H1 (cell line): Measurements from ENCODE around the gene SH3BP2. TPM values are rescaled to one million over a fixed set of nuclear protein-coding genes. Genes with fewer than 3 reads are reported as not detected.

Experiments used
- CTCF ChIA-PET: fragments of 300-600 bp; sonication (Branson Sonifier 250); formaldehyde crosslinking; loops from one replicate; lab custom pipeline; 2021; ENCODE audit not compliant: partially characterized antibody; lab: Charles Lee
- POLR2A ChIA-PET: fragments of 300-600 bp; sonication (Branson Sonifier 250); formaldehyde crosslinking; loops from one replicate; lab custom pipeline; 2021; ENCODE audit warnings: inconsistent platforms; ENCODE audit not compliant: partially characterized antibody; lab: Charles Lee
- DNase-seq, 2 experiments: peaks; one replicate each; pipeline versions ENCODE4 v3.0.0 to v3.0.0-alpha.2; 2010 to 2022; ENCODE audit warnings: low spot score in 2 of 2, low read depth in 1 of 2, mixed read lengths in 1 of 2
- FAIRE-seq: peaks from 2 replicates; lab custom pipeline; 2011; peaks lifted over from hg19 to GRCh38; lab: Jason Lieb, UNC
- H2AFZ ChIP-seq: 2 replicates; pipeline ENCODE4 v1.8.1; 2012; ENCODE audit warnings: low read length, inconsistent platforms
- H2AK5ac ChIP-seq: 2 replicates; pipeline ENCODE4 v1.6.1; 2013; ENCODE audit warnings: low read depth, low read length
- H2BK120ac ChIP-seq: replicated peaks from 2 replicates; pipeline ENCODE3; 2013; ENCODE audit warnings: low read depth, low read length, inconsistent platforms
- H2BK12ac ChIP-seq: 2 replicates; pipeline ENCODE4 v1.6.1; 2013; ENCODE audit warnings: low read depth, low read length
- H2BK15ac ChIP-seq: 2 replicates; pipeline ENCODE4 v1.6.1; 2013; ENCODE audit warnings: low read length
- H2BK20ac ChIP-seq: 2 replicates; pipeline ENCODE4 v1.6.1; 2013; ENCODE audit warnings: low read length
- H2BK5ac ChIP-seq: 2 replicates; pipeline ENCODE4 v1.6.1; 2013; ENCODE audit warnings: low read depth, low read length
- H3K14ac ChIP-seq: 2 replicates; pipeline ENCODE4 v1.6.1; 2013; ENCODE audit warnings: inconsistent platforms; ENCODE audit not compliant: insufficient read length
- H3K18ac ChIP-seq: 2 replicates; pipeline ENCODE4 v1.6.1; 2013; ENCODE audit warnings: low read length; ENCODE audit errors: extremely low read depth
- H3K23ac ChIP-seq: 2 replicates; pipeline ENCODE4 v1.6.1; 2013; ENCODE audit warnings: inconsistent platforms; ENCODE audit not compliant: insufficient read length
- H3K23me2 ChIP-seq: 2 replicates; pipeline ENCODE4 v1.6.1; 2013; ENCODE audit warnings: low read depth, low read length
- H3K27ac ChIP-seq: 2 replicates; pipeline ENCODE4 v1.6.1; 2011; ENCODE audit warnings: low read depth, low read length, inconsistent platforms
- H3K27me3 ChIP-seq, 4 experiments: replicated peaks in 1 of 4; 1 replicate in 1 of 4; 2 replicates in 3 of 4; pipeline versions ENCODE4 v1.6.1 to v1.8.1; 2011 to 2013; ENCODE audit warnings: low read length in 3 of 4, mild to moderate bottlenecking in 3 of 4, inconsistent platforms in 2 of 4, mixed read lengths in 2 of 4, moderate library complexity in 1 of 4; ENCODE audit not compliant: control insufficient read depth in 3 of 4, insufficient read depth in 3 of 4; ENCODE audit errors: extremely low read depth in 1 of 4
- H3K36me3 ChIP-seq, 4 experiments: 2 replicates each; pipeline versions ENCODE4 v1.6.1 to v1.8.1; 2011 to 2013; ENCODE audit warnings: mild to moderate bottlenecking in 4 of 4, low read length in 3 of 4, moderate library complexity in 2 of 4, control low read depth in 1 of 4, inconsistent platforms in 1 of 4; ENCODE audit not compliant: insufficient read depth in 4 of 4, control insufficient read depth in 2 of 4
- H3K4ac ChIP-seq: replicated peaks from 2 replicates; pipeline ENCODE3; 2013; ENCODE audit warnings: low read length, low read depth, mixed read lengths, inconsistent platforms; ENCODE audit not compliant: insufficient read length
- H3K4me1 ChIP-seq, 4 experiments: replicated peaks in 1 of 4; 1 replicate in 1 of 4; 2 replicates in 3 of 4; pipeline versions ENCODE4 v1.6.1 to v1.8.1; 2011 to 2013; ENCODE audit warnings: low read length in 3 of 4, inconsistent platforms in 2 of 4, mixed read lengths in 1 of 4; ENCODE audit not compliant: insufficient read depth in 4 of 4, control insufficient read depth in 3 of 4
- H3K4me2 ChIP-seq, 2 experiments: 2 replicates each; pipeline versions ENCODE4 v1.6.1 to v1.8.1; 2011 to 2013; ENCODE audit warnings: low read depth in 2 of 2, low read length in 2 of 2, control low read depth in 1 of 2, inconsistent platforms in 1 of 2, mild to moderate bottlenecking in 1 of 2; ENCODE audit not compliant: insufficient read depth in 1 of 2
- H3K4me3 ChIP-seq, 4 experiments: fragments of 200-600, 300-600 bp in 1 of 4; sonication (generic), shearing (Covaris generic), sonication (Bioruptor Twin) in 1 of 4; 2 replicates each; pipeline versions ENCODE4 v1.5.1 to v1.8.1; 2011 to 2016; ENCODE audit warnings: low read length in 4 of 4, low read depth in 3 of 4, control low read depth in 2 of 4, inconsistent platforms in 2 of 4, mild to moderate bottlenecking in 2 of 4, mixed read lengths in 1 of 4, moderate library complexity in 1 of 4; ENCODE audit not compliant: insufficient read depth in 2 of 4; ENCODE audit errors: extremely low read depth in 1 of 4
- H3K56ac ChIP-seq: replicated peaks from 2 replicates; pipeline ENCODE3; 2013; ENCODE audit warnings: low read depth, mild to moderate bottlenecking, mixed read lengths, low read length, inconsistent platforms; ENCODE audit not compliant: insufficient read length
- H3K79me1 ChIP-seq: 2 replicates; pipeline ENCODE4 v1.6.1; 2013; ENCODE audit warnings: low read depth, low read length, control low read depth
- H3K79me2 ChIP-seq, 2 experiments: 2 replicates each; pipeline versions ENCODE4 v1.6.1 to v1.8.1; 2012 to 2013; ENCODE audit warnings: low read length in 2 of 2, mild to moderate bottlenecking in 2 of 2, inconsistent platforms in 1 of 2; ENCODE audit not compliant: insufficient read depth in 2 of 2, control insufficient read depth in 1 of 2
- H3K9ac ChIP-seq, 4 experiments: replicated peaks in 1 of 4; 1 replicate in 1 of 4; 2 replicates in 3 of 4; pipeline versions ENCODE4 v1.6.1 to v1.8.1; 2011 to 2013; ENCODE audit warnings: low read depth in 3 of 4, low read length in 3 of 4, control low read depth in 2 of 4, mild to moderate bottlenecking in 2 of 4, moderate library complexity in 2 of 4, inconsistent platforms in 1 of 4; ENCODE audit errors: extremely low read depth in 1 of 4
- H3K9me3 ChIP-seq, 2 experiments: 2 replicates each; pipeline versions ENCODE4 v1.6.1 to v1.8.1; 2012 to 2013; ENCODE audit warnings: mild to moderate bottlenecking in 2 of 2, moderate library complexity in 2 of 2, control low read depth in 1 of 2, inconsistent platforms in 1 of 2, low read depth in 1 of 2, low read length in 1 of 2, mixed read lengths in 1 of 2; ENCODE audit not compliant: insufficient read depth in 2 of 2
- H4K20me1 ChIP-seq, 2 experiments: replicated peaks in 1 of 2; 2 replicates each; pipeline versions ENCODE3 to v1.8.1; 2011 to 2013; ENCODE audit warnings: inconsistent platforms in 2 of 2, low read length in 2 of 2, mild to moderate bottlenecking in 1 of 2; ENCODE audit not compliant: insufficient read depth in 2 of 2, control insufficient read depth in 1 of 2
- H4K5ac ChIP-seq: 2 replicates; pipeline ENCODE4 v1.6.1; 2013; ENCODE audit warnings: low read length, low read depth, mixed read lengths, inconsistent platforms; ENCODE audit not compliant: insufficient read length
- H4K8ac ChIP-seq: 2 replicates; pipeline ENCODE4 v1.8.0; 2013; ENCODE audit warnings: mild to moderate bottlenecking, moderate library complexity, low read length, inconsistent platforms; ENCODE audit not compliant: insufficient read depth; ENCODE audit errors: extremely low read depth
- H4K91ac ChIP-seq: replicated peaks from 2 replicates; pipeline ENCODE3; 2013; ENCODE audit warnings: low read length, mixed read lengths, inconsistent platforms; ENCODE audit not compliant: insufficient read length
- CBX5 ChIP-seq: fragments of 300-800, 300-1000 bp; sonication (generic); IDR thresholded peaks from 2 replicates; pipeline ENCODE4 v1.7.1; 2016; ENCODE audit warnings: antibody characterized with exemption, low read length, low read depth
- PHF8 ChIP-seq: fragments of 200-600 bp; sonication (generic); conservative IDR thresholded peaks from 2 replicates; pipeline ENCODE4 v1.7.1; 2012; ENCODE audit warnings: low read depth, mild to moderate bottlenecking, inconsistent platforms, low read length, moderate library complexity
- RAD21 ChIP-seq, 2 experiments: IDR thresholded peaks in 1 of 2; conservative IDR thresholded peaks in 1 of 2; 2 replicates each; pipeline ENCODE4 v1.6.1; 2011; ENCODE audit warnings: low read depth in 2 of 2, low read length in 2 of 2, improper control_type of control experiment in 1 of 2, inconsistent platforms in 1 of 2, mild to moderate bottlenecking in 1 of 2, moderate library complexity in 1 of 2
- RNF2 ChIP-seq: fragments of 200-900, 300-1000 bp; sonication (generic); IDR thresholded peaks from 2 replicates; pipeline ENCODE4 v1.7.1; 2016; ENCODE audit warnings: borderline replicate concordance, low read depth, mild to moderate bottlenecking, antibody characterized with exemption, low read length; ENCODE audit not compliant: poor library complexity, severe bottlenecking; ENCODE audit errors: missing control alignments
- TAF1 ChIP-seq: IDR thresholded peaks from 2 replicates; pipeline ENCODE4 v1.6.1; 2011; ENCODE audit warnings: mild to moderate bottlenecking, low read depth, low read length
- TCF12 ChIP-seq: IDR thresholded peaks from 2 replicates; pipeline ENCODE4 v1.6.1; 2011; ENCODE audit warnings: low read depth, mild to moderate bottlenecking, low read length
- WGBS, 2 experiments: shearing (Covaris generic) in 1 of 2; methylation state at CpG; one replicate each; pipeline versions ENCODE4 v1.1.6 to v1.1.7; 2013 to 2015; ENCODE audit warnings: low lambda C conversion rate in 2 of 2, mixed read lengths in 2 of 2, inconsistent platforms in 1 of 2, low coverage in 1 of 2, missing lambda C conversion rate in 1 of 2; ENCODE audit not compliant: insufficient replicate concordance in 2 of 2, insufficient coverage in 1 of 2, insufficient read length in 1 of 2; ENCODE audit errors: extremely low coverage in 1 of 2, missing lambda C conversion rate in 1 of 2; 5-methylcytosine and 5-hydroxymethylcytosine counted together
- polyA plus RNA-seq, 7 experiments: library from polyadenylated mRNA; depleted of rRNA in 3 of 7; stranded (reverse) in 5 of 7; unstranded in 2 of 7; fragments of >200 nt in 5 of 7; fragments of 200-250 nt in 2 of 7; gene quantifications; 1 replicate in 5 of 7; 2 replicates in 1 of 7; 4 replicates in 1 of 7; pipeline versions ENCODE4 v1.2.1 to v1.2.3, GENCODE V29; 2011 to 2013; ENCODE audit warnings: missing spikeins in 2 of 7, mixed read lengths in 2 of 7
- total RNA-seq: library from RNA; stranded (reverse); fragmentation: NEBNext Ultra II Directional; extraction: Animal tissue kit (Norgen Biotek cat#: 25700); gene quantifications from 2 replicates; pipeline ENCODE4 v1.2.1, GENCODE V29; 2021
- TF ChIP-seq, protein P1 (sequence below): IDR thresholded peaks from 2 replicates; pipeline ENCODE4 v1.6.1; 2011; ENCODE audit warnings: low read depth, mild to moderate bottlenecking, low read length; ENCODE audit not compliant: insufficient read depth

Gene SH3BP2
- total and polyA plus RNA-seq, 2 of the 8 experiments (the other 6 are each of a cell fraction or from before 2014, with no cell fraction given) = 27.4 to 31.4 TPM

DNA sequence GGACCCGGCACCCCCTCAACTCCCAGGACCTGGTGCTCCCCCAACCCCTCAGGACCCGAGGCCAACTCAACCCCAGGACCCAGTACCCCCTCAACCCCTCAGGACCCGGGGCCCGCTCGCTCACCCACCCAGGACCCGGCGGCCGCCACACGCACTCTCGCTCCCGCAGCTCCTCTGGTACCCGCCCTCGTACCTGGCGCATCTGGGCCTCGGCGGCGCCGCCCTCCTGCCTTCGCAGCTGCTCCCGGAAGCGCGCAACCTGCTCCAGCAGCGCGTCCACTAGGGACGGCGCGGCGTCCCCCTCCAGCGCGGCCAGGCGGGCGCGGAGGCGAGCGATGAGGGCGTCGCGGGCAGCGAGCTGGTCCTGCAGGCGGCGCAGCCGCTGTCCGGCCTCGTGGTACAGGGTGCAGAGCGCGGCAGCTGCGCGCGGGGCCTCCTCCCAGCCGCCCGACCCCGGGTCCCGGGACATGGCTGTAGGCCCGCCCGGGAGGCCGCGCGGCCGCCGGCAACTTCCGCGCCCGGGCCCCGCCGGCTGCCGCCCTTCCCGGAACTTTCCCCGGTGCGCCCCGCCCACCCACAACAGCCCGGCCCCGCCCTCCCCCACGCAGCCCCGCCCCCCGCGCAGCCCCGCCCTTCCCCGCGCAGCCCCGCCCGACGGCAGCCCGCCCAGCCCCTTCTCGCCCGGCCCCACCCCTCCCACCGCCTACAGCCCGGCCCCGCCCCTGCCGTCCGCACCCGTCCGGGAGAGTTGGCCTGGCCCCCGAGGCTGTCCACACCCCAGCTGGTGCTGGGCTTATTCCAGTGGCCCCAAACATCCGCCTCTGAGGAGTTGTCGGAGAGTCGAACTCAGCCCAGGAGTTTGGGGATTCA, 36.8 kb upstream of the SH3BP2 start, which contains the start of gene TNIP2:
TSS of gene TNIP2 (minus strand) at position 516 of the 870 bp plus-strand sequence. CDS start at position 469, 47 bp downstream.
- CTCF ChIA-PET = interaction anchor here (1.0 to 1.1 kb wide), 2 partner anchors 10 to 39 kb away, joined by 4 read pairs; no protein-coding TSS in a partner anchor
- TF ChIP-seq PHF8 (peak; percentile 78), RNF2 (no peak), CBX5 (no peak), TAF1 (0 out of 2 replicates have a peak, but pooled peaks have one; percentile 16), TCF12 (no peak), RAD21 (IDR thresholded peaks at IDR 0.05 in 1 of 2, conservative IDR thresholded peaks at IDR 0.05 in 1 of 2; ENCODE audit: low read depth in 2 of 2, low read length in 2 of 2) (peak in 1 of 2 experiments; percentile 45; a peak in 1 of 4 replicates)
- TF ChIP-seq, protein P1, sequence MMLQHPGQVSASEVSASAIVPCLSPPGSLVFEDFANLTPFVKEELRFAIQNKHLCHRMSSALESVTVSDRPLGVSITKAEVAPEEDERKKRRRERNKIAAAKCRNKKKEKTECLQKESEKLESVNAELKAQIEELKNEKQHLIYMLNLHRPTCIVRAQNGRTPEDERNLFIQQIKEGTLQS = no peak

More for the DNA sequence above, 36.8 kb upstream of the SH3BP2 start, which contains the start of gene TNIP2:
- Histone ChIP-seq H3K27me3 (no peaks in the 10 kb centered on the region; a peak in 1 of 7 replicates), H2AK5ac (no peak within 1 kb of the TSS), H4K20me1 (peaks cover 2 to 13% of the 10 kb centered on the region in 2 experiments), H3K79me1 (peaks cover 16% of the 10 kb centered on the region), H2AFZ (peak within 1 kb of the TSS; percentile 99), H2BK120ac (no peak within 1 kb of the TSS), H3K9me3 (no peaks in the 10 kb centered on the region), H4K8ac (peak within 1 kb of the TSS; percentile 89), H2BK20ac (no peak within 1 kb of the TSS), H3K79me2 (peaks cover 0 to 17% of the 10 kb centered on the region in 2 experiments; a peak in 2 of 4 replicates), H3K36me3 (peaks cover 0 to 3% (median 0%) of the 10 kb centered on the region in 4 experiments; a peak in 1 of 8 replicates), H2BK5ac (peak within 1 kb of the TSS; percentile 35; the same call in 1 of the 2 replicates), H3K27ac (peak within 1 kb of the TSS; percentile 24; the same call in 1 of the 2 replicates), H2BK12ac (peak within 1 kb of the TSS; percentile 84; the same call in 1 of the 2 replicates), H3K4me2 (peak within 1 kb of the TSS; percentile 77 to 85), H3K18ac (peak within 1 kb of the TSS; percentile 90), H2BK15ac (no peak within 1 kb of the TSS; the same call in 1 of the 2 replicates), H3K14ac (no peak within 1 kb of the TSS), H3K23ac (no peak within 1 kb of the TSS), H4K5ac (peak within 1 kb of the TSS; percentile 91), H3K56ac (peak within 1 kb of the TSS; percentile 75), H4K91ac (peak within 1 kb of the TSS; percentile 6), H3K23me2 (peaks cover 14% of the 10 kb centered on the region; the same call in 1 of the 2 replicates), H3K4ac (no peak within 1 kb of the TSS), H3K4me1 (peaks cover 0 to 9% (median 5%) of the 10 kb centered on the region in 4 experiments; a peak in 5 of 7 replicates), H3K4me3 (peak within 1 kb of the TSS; percentile 32 to 79 (median 62)), H3K9ac (peak within 1 kb of the TSS; percentile 45 to 71 (median 59))
- 1% methylated on average over 44 of the region's 96 CpGs; no CpG with 5 or more reads in 1 of the 2 experiments for WGBS, 2 experiments
- DNase-seq (peak in 1 of 2 experiments; percentile 85), FAIRE-seq (no peak)
- POLR2A ChIA-PET = interaction anchor here (0.6 to 3.6 kb wide), 8 partner anchors 13 to 179 kb away, joined by 3 to 25 read pairs (median 4); no protein-coding TSS in a partner anchor
